Activated T-cell treated with anti-CD3 and anti-CD28 coated beads, Interleukin-2, amount 50 U/mL, for 24 hours (primary cell): ENCODE results near the gene KLHDC9.
"Not testable (repeated sequence)": the region's sequence is repeated elsewhere in the genome, so short reads cannot be mapped to it uniquely, and the experiment has no call there.

Source experiments
- DNase-seq: peaks from one replicate; pipeline ENCODE4 v3.0.0-alpha.2; 2020
- H3K27ac Mint-ChIP-seq: 2 replicates; pipeline ENCODE4 v1.8.0; 2020; ENCODE audit warnings: mild to moderate bottlenecking, mixed read lengths
- H3K27me3 Mint-ChIP-seq: 2 replicates; pipeline ENCODE4 v1.8.0; 2020; ENCODE audit warnings: mixed read lengths
- H3K36me3 Mint-ChIP-seq: 2 replicates; pipeline ENCODE4 v1.8.0; 2020; ENCODE audit warnings: low read depth, mixed read lengths
- H3K4me1 Mint-ChIP-seq: 2 replicates; pipeline ENCODE4 v1.8.0; 2020; ENCODE audit warnings: low read depth, mixed read lengths
- H3K4me3 Mint-ChIP-seq: 2 replicates; pipeline ENCODE4 v1.8.0; 2020; ENCODE audit warnings: mild to moderate bottlenecking, moderate library complexity, mixed read lengths
- H3K9me3 Mint-ChIP-seq: 2 replicates; pipeline ENCODE4 v1.8.0; 2020; ENCODE audit warnings: mixed read lengths

The KLHDC9 gene

DNA sequence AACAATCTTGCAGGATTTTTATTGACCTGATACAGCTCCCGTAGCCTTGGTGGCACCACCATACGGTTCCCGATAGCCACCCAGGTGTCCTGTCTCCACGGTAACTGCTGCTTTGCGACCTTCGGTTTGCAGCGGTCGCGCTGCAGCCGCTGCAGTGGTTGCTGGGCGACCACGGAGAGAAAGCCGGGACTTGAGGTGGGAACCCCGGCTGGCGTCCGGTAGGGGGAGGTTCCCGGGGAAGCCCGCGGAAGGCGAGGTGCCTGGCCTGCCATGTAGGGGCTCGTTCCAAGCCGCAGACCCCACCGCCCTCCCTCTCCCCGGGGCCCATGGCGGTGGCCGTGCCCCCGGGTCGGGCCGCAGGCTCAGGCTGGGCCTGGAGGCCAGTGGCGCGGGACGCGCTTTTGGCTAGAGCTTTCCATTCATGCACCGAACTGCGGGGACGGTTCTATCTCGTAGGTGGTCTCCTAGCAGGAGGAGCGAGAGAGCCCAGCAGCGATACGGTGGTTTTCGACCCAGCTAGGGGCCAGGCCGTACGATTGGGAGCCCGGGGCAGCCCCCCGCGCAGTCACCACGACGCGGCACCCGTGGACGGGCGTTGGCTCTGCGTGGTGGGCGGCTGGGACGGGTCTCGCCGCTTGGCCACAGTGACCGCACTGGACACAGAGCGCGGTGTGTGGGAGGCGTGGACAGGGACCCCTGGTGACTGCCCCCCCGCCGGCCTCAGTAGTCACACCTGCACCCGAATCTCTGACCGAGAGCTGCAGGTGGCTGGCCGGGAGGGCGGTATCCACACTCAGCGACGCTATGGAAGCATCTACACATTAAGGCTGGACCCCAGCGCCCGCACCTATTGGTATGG, at the start of gene KLHDC9:
Gene KLHDC9 (plus strand): TSS at position 152 of the 859 bp plus-strand sequence. CDS start 175 bp downstream, at position 327.
- peak within 1 kb of the TSS; percentile 73 for H3K4me3 Mint-ChIP-seq
- H3K9me3 Mint-ChIP-seq: no peaks in the 10 kb centered on the region
- peaks cover 44% of the 10 kb centered on the region for H3K36me3 Mint-ChIP-seq
- H3K27me3 Mint-ChIP-seq: no peaks in the 10 kb centered on the region
- H3K4me1 Mint-ChIP-seq: peaks cover 48% of the 10 kb centered on the region
- peak; percentile 76 for DNase-seq
- peak within 1 kb of the TSS; percentile 82 for H3K27ac Mint-ChIP-seq

DNA sequence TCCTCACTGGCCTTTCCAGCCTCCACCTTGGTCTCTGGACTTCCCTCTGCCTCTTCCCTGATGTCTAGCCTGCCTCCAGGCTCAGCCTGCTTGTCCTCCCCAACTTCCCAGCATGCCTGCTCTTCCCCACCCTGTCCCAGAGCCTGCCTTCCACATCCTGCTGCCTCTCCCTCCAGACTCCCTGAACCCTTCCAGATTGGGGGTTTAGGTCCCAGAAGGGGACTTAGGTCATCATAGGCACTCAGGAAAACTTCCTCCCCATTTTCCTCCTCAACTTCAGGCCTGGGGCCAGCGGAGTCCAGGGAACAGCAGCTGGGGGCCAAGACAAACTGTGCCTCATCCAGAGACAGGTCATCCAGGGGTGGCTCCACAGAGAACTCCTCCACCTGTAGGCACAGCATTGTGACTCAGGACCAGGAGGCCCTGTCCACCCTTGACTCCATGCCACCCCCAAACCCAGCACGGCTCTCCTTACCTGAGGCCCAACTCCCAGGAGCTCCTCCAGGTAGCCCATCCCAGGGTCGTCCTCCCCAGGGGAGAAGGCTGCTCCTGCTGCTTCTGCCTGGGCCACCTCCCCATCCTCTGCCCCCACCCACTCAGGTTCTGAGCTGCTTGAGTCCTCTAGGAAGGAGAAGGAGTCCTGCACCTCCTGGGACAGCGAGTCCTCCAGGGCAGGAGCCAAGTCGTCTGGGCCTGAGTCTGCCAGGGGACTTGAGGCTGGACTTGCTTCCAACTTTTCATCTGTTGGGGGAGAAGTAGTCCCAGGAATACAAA, 49.0 kb upstream of the KLHDC9 start:
- Mint-ChIP-seq H3K9me3 (no peaks in the 10 kb centered on the region), H3K4me3 (no peak overlapping the region), H3K36me3 (peaks cover 95% of the 10 kb centered on the region), H3K4me1 (peaks cover 25% of the 10 kb centered on the region), H3K27me3 (no peaks in the 10 kb centered on the region), H3K27ac (peak overlapping the region; percentile 66)
- DNase-seq: no peak

GRCh38 chr1:161051219-161051618, 46.9 kb upstream of the KLHDC9 start:
- Mint-ChIP-seq H3K27ac (peak overlapping the region; percentile 44), H3K4me3 (no peak overlapping the region), H3K36me3 (peaks cover 94% of the 10 kb centered on the region), H3K9me3 (no peaks in the 10 kb centered on the region), H3K27me3 (no peaks in the 10 kb centered on the region), H3K4me1 (peaks cover 18% of the 10 kb centered on the region)
- no peak for DNase-seq

DNA sequence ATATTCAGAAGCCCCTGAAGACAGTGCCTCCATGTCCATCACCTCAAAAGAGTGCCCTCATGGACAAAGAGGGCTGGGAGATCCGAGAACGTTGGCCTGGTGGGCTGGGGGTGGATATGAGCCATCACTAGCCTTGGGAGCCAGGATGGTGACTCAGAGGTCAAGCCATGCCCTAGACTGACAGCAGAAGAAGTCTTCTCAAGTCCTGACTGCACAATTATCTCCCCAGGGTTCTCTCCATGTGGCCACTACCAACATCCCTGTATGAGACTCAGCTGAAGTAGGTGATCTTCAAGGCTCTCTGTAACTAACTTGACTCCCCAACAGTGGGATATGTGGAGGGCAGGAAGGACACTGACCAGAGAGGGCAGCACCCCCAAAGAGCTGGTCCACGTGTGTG, 45.3 kb upstream of the KLHDC9 start:
- no peaks in the 10 kb centered on the region for H3K27me3 Mint-ChIP-seq
- H3K36me3 Mint-ChIP-seq: peaks cover 95% of the 10 kb centered on the region
- no peak for DNase-seq
- peaks cover 17% of the 10 kb centered on the region for H3K4me1 Mint-ChIP-seq
- no peaks in the 10 kb centered on the region for H3K9me3 Mint-ChIP-seq
- H3K27ac Mint-ChIP-seq: peak overlapping the region; percentile 61
- H3K4me3 Mint-ChIP-seq: no peak overlapping the region

DNA sequence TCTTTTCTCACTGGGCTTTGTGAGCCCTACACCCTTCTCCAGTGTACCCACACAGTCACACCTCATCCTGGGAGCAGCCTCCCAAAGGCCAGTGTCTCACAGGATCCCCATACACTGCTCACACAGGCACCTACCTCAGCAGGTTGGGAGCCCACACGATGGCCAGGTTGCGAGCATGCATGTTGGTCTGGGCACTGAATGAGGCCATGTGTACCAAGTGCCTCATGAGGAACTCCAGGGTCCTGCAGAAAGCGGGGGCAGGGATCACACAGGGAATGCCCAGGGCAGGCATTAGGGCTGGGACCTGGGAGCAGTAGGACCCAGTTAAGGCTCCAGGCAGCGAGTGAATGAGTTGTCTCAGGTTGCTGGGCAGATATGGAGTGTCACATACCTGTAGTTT, 43.9 kb upstream of the KLHDC9 start:
- Mint-ChIP-seq H3K36me3 (peaks cover 87% of the 10 kb centered on the region), H3K9me3 (no peaks in the 10 kb centered on the region), H3K27me3 (no peaks in the 10 kb centered on the region), H3K4me1 (peaks cover 18% of the 10 kb centered on the region), H3K27ac (peak overlapping the region; percentile 59), H3K4me3 (no peak overlapping the region)
- DNase-seq: no peak

DNA sequence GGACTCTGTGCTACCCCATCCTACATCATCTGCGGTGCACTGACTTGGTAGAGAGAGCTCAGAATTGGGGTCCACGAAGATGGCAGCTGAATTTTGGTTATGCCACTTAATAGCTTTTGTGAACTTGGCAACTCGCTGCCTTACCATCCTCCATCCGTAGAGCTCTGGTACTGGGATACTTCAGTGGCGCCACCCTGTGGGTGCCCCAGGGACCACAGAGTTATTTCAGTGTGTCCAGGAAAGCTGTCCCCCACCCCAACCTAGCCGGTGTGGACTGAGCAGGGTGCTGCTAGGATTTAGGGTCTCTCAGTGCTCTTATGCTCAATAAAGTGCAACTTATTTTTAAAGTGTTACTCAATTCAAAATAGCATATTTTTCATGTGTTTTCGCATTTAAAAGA, 43.4 kb upstream of the KLHDC9 start:
- Mint-ChIP-seq H3K27me3 (no peaks in the 10 kb centered on the region), H3K4me3 (no peak overlapping the region), H3K4me1 (peaks cover 24% of the 10 kb centered on the region), H3K9me3 (no peaks in the 10 kb centered on the region), H3K27ac (peak overlapping the region; percentile 59), H3K36me3 (peaks cover 87% of the 10 kb centered on the region)
- DNase-seq: no peak

- H3K27me3 Mint-ChIP-seq: no peaks in the 10 kb centered on the region
- no peaks in the 10 kb centered on the region for H3K9me3 Mint-ChIP-seq
- H3K36me3 Mint-ChIP-seq: peaks cover 82% of the 10 kb centered on the region
- peak overlapping the region; percentile 91 for H3K27ac Mint-ChIP-seq
- no peak for DNase-seq
- H3K4me1 Mint-ChIP-seq: peaks cover 60% of the 10 kb centered on the region
- H3K4me3 Mint-ChIP-seq: peak overlapping the region; percentile 20
These were observed 38.9 kb upstream of the KLHDC9 start for GRCh38 chr1:161059293-161059692.

DNA sequence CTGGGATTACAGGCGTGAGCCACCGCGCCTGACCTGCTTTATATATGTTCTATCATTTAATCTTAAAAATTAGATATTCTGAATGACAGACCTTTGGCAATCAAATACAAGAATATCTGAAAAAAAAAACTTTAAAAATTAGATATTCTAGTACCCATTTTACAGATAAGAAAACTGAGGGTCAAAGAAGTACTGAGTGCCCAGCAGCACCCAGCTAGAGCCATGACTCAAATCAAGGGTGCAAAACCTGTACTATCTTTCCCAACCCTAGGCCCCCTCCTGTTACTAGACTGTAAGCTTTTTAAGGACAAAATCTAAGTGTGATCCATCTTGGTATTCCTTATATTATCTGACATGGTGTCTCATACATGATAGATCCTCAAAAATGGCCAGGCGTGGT, 36.7 kb upstream of the KLHDC9 start:
- H3K4me3 Mint-ChIP-seq: no peak overlapping the region
- H3K4me1 Mint-ChIP-seq: peaks cover 69% of the 10 kb centered on the region
- H3K36me3 Mint-ChIP-seq: peaks cover 81% of the 10 kb centered on the region
- H3K9me3 Mint-ChIP-seq: no peaks in the 10 kb centered on the region
- peak overlapping the region; percentile 85 for H3K27ac Mint-ChIP-seq
- H3K27me3 Mint-ChIP-seq: no peaks in the 10 kb centered on the region
- DNase-seq: no peak

GRCh38 chr1:161063936-161064335, 34.2 kb upstream of the KLHDC9 start:
- Mint-ChIP-seq H3K4me3 (peak overlapping the region; percentile 58), H3K4me1 (peaks cover 81% of the 10 kb centered on the region), H3K27ac (peak overlapping the region; percentile 93), H3K36me3 (peaks cover 86% of the 10 kb centered on the region)
- not testable (repeated sequence) for H3K9me3 Mint-ChIP-seq, DNase-seq, H3K27me3 Mint-ChIP-seq

GRCh38 chr1:161065681-161066080, 32.5 kb upstream of the KLHDC9 start:
- H3K9me3 Mint-ChIP-seq, DNase-seq, H3K27me3 Mint-ChIP-seq: not testable (repeated sequence)
- H3K4me1 Mint-ChIP-seq: peaks cover 74% of the 10 kb centered on the region
- peaks cover 76% of the 10 kb centered on the region for H3K36me3 Mint-ChIP-seq
- peak overlapping the region; percentile 98 for H3K27ac Mint-ChIP-seq
- peak overlapping the region; percentile 20 for H3K4me3 Mint-ChIP-seq

GRCh38 chr1:161066694-161067093, 31.5 kb upstream of the KLHDC9 start:
- peak overlapping the region; percentile 98 for H3K27ac Mint-ChIP-seq
- H3K4me3 Mint-ChIP-seq: peak overlapping the region; percentile 99
- no peak for DNase-seq
- H3K27me3 Mint-ChIP-seq: no peaks in the 10 kb centered on the region
- peaks cover 2% of the 10 kb centered on the region for H3K9me3 Mint-ChIP-seq
- H3K4me1 Mint-ChIP-seq: peaks cover 77% of the 10 kb centered on the region
- H3K36me3 Mint-ChIP-seq: peaks cover 69% of the 10 kb centered on the region

GRCh38 chr1:161068306-161069234, 29.6 kb upstream of the KLHDC9 start:
- Mint-ChIP-seq H3K9me3 (peaks cover 2% of the 10 kb centered on the region), H3K4me3 (peak overlapping the region; percentile 99), H3K27ac (peak overlapping the region; percentile 98), H3K27me3 (no peaks in the 10 kb centered on the region), H3K4me1 (peaks cover 67% of the 10 kb centered on the region), H3K36me3 (peaks cover 52% of the 10 kb centered on the region)
- peak; percentile 81 for DNase-seq

- Mint-ChIP-seq H3K9me3 (peaks cover 2% of the 10 kb centered on the region), H3K4me1 (peaks cover 60% of the 10 kb centered on the region), H3K36me3 (peaks cover 45% of the 10 kb centered on the region), H3K27ac (peak overlapping the region; percentile 98), H3K4me3 (peak overlapping the region; percentile 99), H3K27me3 (no peaks in the 10 kb centered on the region)
- DNase-seq: no peak
These were observed 28.9 kb upstream of the KLHDC9 start for GRCh38 chr1:161069241-161069640.

- Mint-ChIP-seq H3K9me3 (peaks cover 2% of the 10 kb centered on the region), H3K36me3 (peaks cover 40% of the 10 kb centered on the region), H3K4me3 (peak within 1 kb of the TSS; percentile 99), H3K4me1 (peaks cover 56% of the 10 kb centered on the region), H3K27me3 (no peaks in the 10 kb centered on the region), H3K27ac (peak within 1 kb of the TSS; percentile 98)
- peak; percentile 83 for DNase-seq
These were observed 28.4 kb upstream of the KLHDC9 start, which contains the start of gene ARHGAP30 for GRCh38 chr1:161069731-161070270. ARHGAP30 (minus strand) TSS chr1:161069891; CDS start chr1:161069624, 267 bp downstream.
